ENCODE data around the gene TRH. TPM values are rescaled to one million over a fixed set of nuclear protein-coding genes. Genes with fewer than 3 reads are reported as not detected.

Gene TRH
- total RNA-seq, 2 donors from 2014 or later = 0.55 TPM; not detected in 1

DNA sequence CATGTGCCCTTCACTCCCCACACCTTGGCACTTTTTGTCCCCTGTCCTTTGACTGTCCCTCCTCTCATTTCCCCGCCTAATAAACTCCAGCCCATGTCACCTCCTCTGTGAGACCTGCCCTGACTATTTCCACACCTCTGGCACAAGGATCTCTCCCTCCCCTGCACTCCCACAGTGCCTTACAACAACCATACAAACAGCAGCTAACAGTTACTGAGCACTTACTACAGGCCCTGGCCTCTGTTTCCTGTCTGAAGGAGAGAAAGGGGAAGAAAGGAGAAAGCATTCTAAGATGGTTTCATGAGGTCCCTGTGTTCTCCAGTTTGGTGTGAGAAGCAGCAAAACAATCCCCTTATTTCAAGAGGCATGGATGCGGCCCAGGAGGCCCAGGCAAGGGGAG is 20.0 kb upstream of the TRH start:
- Histone ChIP-seq H3K4me1 (no peaks in the 10 kb centered on the region), H3K27ac (no peak overlapping the region), H3K27me3 (no peaks in the 10 kb centered on the region), H3K4me3 (no peak overlapping the region), H3K9me3 (no peaks in the 10 kb centered on the region), H3K36me3 (no peaks in the 10 kb centered on the region)
- no peak for TF ChIP-seq CTCF (IDR thresholded peaks at IDR 0.05)
- DNase-seq (ENCODE audit: low spot score) = no peak

DNA sequence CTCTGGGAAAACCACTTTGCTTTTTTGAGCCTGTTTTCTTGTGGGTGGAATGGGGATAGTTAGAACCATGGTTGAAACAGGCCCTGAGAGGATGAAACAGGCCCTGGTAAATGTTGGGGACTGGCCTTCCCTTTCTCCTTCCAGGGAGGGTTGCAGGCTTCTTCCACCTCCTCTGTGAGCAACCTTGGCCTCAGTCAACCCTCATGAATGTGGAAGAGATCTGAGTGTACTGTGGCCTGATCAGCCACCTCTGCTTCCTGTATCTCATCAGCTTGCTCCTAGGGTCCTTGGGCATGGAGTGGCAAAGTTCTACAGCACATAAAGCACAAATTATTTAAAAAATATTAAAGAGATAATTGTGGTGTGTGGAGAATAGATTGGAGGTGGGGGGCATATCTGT is 17.6 kb upstream of the TRH start:
- no peak overlapping the region for H3K4me3 ChIP-seq
- H3K9me3 ChIP-seq = no peaks in the 10 kb centered on the region
- no peaks in the 10 kb centered on the region for H3K36me3 ChIP-seq
- H3K27ac ChIP-seq = no peak overlapping the region
- H3K27me3 ChIP-seq = no peaks in the 10 kb centered on the region
- H3K4me1 ChIP-seq = no peaks in the 10 kb centered on the region
- no peak for TF ChIP-seq CTCF (IDR thresholded peaks at IDR 0.05)
- DNase-seq (ENCODE audit: low spot score) = no peak

GRCh38 chr3:129958755-129959154 is 15.8 kb upstream of the TRH start:
- Histone ChIP-seq H3K4me1 (no peaks in the 10 kb centered on the region), H3K9me3 (no peaks in the 10 kb centered on the region), H3K27me3 (no peaks in the 10 kb centered on the region), H3K4me3 (no peak overlapping the region), H3K36me3 (no peaks in the 10 kb centered on the region), H3K27ac (no peak overlapping the region)
- no peak for TF ChIP-seq CTCF (IDR thresholded peaks at IDR 0.05)
- DNase-seq (ENCODE audit: low spot score) = no peak

DNA sequence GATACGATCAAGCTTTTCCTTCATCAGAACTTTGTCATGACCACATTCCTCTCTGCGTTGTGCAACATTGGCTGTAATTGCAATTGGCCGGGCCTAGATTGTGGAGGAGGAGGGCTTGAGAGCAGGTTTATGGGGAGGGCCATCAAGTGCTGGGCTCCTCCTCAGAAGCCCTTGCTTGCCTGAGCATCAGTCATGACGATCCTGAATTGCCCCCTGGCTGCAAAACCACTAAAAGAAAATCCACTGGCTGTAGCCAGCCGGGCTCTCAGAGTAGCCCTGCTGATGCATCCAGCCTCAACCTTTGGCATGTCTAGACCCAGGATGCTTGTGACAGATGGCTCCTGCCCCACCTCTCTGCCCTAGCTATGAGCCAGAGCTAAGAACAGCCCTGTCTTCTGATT is 13.4 kb upstream of the TRH start:
- no peak overlapping the region for H3K4me3 ChIP-seq
- no peak for TF ChIP-seq CTCF (IDR thresholded peaks at IDR 0.05)

DNA sequence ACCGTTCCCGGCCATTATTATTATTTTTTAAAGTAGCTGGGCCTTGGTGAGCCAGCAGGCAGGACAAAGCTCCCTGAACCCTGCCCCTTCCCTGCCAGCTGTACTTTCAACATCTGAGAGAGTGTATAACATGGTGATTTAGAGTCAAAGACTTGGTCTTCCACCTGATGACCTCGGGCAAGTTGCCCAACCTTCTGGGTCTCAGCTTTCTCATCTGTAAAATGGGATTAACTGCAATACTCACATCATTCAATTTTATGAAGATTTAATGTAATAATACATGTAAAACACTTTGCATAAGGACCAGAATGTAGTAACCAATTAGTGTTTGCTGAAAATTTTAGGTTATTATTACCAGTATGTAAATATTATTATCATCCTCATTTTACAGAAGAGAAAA is 11.9 kb upstream of the TRH start:
- Histone ChIP-seq H3K4me1 (no peaks in the 10 kb centered on the region), H3K9me3 (no peaks in the 10 kb centered on the region), H3K36me3 (no peaks in the 10 kb centered on the region), H3K4me3 (no peak overlapping the region), H3K27ac (no peak overlapping the region), H3K27me3 (no peaks in the 10 kb centered on the region)
- TF ChIP-seq CTCF (IDR thresholded peaks at IDR 0.05) = no peak
- no peak for DNase-seq (ENCODE audit: low spot score)

More for the DNA sequence above, 13.4 kb upstream of the TRH start:
- H3K27me3 ChIP-seq = no peaks in the 10 kb centered on the region
- DNase-seq (ENCODE audit: low spot score) = no peak
- no peaks in the 10 kb centered on the region for H3K4me1 ChIP-seq
- H3K36me3 ChIP-seq = no peaks in the 10 kb centered on the region
- no peak overlapping the region for H3K27ac ChIP-seq
- H3K9me3 ChIP-seq = no peaks in the 10 kb centered on the region

- H3K36me3 ChIP-seq = no peaks in the 10 kb centered on the region
- no peaks in the 10 kb centered on the region for H3K9me3 ChIP-seq
- H3K27me3 ChIP-seq = no peaks in the 10 kb centered on the region
- H3K4me1 ChIP-seq = no peaks in the 10 kb centered on the region
- TF ChIP-seq CTCF (IDR thresholded peaks at IDR 0.05) = no peak
- H3K4me3 ChIP-seq = no peak overlapping the region
- no peak for DNase-seq (ENCODE audit: low spot score)
- no peak overlapping the region for H3K27ac ChIP-seq
Observed at GRCh38 chr3:129965937-129966336, 8.6 kb upstream of the TRH start.

Measured in right atrium auricular region (tissue), 2 donors.